Stimulated activated CD4-positive, alpha-beta T cell treated with anti-CD3 and anti-CD28 coated beads, Interleukin-4, amount 100 ng/mL, for 1 hour (primary cell): ENCODE results near the gene FAM221B.
A peak's percentile ranks its signal among the peaks of the same experiment; 100 is the strongest.

ENCODE experiments used
- DNase-seq: peaks from one replicate; pipeline ENCODE4 v3.0.0-alpha.2; 2020

The FAM221B gene

DNA sequence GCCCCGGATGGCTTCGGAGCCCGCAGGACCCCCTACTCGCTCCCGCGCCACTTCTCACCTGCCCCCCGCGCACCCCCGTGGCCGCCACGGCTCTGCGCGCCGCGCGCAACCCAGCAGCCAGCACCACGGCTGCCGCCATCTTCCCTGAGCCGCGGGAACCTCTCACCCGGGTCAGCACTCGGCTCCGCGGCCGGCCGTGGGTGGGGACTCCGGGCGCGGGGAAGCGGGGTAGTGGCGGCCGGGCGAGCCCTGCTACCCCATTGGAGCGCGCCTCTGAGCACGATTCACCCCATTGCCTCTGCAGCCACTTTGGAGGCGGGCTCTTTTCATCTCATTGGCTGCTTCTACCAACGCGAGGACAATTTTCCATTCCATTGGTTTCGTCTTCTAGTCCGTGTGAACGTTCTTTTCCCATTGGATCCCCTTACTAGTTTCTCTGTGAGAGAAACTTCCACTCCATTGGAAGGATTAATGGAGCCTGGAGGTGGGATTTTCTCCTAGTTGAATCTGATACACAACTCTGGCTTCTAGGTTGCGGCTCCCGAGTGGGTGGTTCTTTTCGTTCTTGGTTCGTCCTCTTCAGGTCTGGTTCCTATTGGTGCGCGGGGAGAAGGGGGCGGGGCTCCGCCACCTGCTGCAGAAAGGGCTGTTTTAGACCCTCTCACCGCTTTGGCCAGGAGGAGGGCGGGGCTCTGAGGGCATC is 13.5 kb downstream of the FAM221B start, which contains the start of gene HINT2:
Gene HINT2, minus strand, starts transcription at position 202 of the 703 bp plus-strand sequence. Its CDS starts 63 bp downstream, at position 139.
- DNase-seq = peak; percentile 98

DNA sequence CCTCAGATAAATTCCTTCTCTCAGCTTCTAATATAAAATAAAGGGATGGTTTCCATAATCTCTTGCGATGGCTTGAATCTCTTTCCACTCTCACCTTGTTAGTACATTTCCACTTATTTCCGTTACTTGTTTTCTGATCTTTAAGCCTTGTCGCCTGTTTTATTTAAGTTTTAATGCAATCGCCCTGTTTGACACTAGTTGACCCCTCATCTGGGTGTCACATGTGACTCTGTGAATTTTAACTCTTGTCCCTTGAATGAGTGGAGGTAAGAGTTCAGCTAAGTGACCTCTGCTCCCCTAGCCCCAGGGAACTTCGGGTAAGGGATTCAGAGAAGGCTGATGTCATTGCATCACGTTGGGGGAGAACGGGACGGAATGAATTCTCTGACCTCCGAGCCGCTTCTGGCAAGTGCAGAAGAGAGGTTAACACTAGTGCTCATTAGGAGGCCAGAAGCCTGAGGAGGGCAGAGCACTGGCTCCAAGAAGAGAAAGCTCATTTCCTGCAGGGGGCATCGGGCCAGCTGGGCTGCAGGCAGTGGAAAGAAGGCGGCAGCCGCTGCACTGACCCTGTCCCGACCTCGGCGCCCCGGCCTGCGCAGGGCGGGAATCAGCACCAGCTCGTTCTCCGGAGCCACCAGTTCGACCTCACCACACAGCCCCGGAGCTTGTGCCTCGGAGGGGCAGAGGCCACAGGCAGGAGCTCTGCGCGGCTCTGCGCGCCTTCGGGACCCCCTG is 14.3 kb downstream of the FAM221B start:
- no peak for DNase-seq

DNA sequence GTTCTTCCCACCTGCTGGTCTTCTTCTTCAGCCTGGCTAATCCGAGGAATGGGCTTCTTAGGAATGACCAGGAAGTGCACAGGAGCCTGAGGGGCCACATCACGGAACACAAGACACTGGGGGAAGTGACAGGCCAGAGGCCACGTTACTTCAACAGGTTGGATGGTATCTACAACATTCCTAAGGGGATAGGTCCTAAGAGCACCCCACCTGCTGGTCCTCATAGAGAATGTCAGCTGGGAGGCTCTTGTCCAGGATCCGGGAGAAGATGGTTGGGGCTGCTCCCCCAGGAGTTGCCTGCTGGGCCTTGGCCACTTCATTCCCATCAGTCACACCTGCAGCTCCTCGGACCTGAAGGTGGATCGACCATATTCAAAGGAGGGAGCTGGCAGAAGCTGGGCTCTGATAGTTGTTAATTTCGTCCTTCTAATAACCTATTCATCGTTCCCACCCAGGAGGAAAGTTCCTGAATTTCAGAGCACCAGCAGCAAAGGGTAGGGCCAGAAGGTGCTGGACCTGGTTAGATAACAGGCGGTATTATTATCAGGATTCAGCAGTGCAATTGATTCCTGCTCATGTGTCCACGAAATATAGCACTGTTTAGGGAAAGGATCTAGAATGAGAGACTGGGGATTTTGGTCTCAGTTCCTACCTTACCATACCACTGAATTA is 15.0 kb downstream of the FAM221B start:
- DNase-seq = no peak

DNA sequence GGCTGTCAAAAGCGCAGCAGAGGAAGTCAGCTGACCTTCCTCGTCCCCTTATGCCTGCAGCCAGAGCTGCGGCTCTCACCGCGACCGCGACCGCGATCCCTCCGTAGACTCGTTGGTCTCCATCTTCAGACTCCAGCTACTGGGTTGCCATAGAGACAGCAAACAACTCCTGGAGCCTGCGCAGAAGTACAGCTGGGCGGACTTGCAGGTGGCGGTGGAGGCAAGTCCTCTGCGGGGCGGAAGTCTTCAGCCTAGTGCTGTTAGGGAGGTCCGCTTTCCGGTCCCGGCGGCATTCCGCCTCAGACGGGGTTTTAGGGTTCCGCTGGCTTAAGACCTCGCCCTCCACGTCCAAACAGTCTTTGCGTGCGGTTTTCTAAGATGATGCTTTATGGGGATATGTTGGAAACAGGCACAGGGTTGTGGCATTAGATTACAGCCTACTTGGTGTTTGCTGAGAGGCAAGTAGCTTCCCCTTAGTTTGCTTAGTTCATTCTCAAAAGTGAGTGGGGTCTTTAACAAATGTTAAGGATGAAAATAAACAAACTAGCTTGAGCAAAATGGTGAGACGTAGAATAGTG is 16.4 kb downstream of the FAM221B start, which contains the start of gene SPAG8:
Gene SPAG8, minus strand, starts transcription at position 238 of the 578 bp plus-strand sequence. Its CDS starts 115 bp downstream, at position 123.
- DNase-seq = peak; percentile 89

DNA sequence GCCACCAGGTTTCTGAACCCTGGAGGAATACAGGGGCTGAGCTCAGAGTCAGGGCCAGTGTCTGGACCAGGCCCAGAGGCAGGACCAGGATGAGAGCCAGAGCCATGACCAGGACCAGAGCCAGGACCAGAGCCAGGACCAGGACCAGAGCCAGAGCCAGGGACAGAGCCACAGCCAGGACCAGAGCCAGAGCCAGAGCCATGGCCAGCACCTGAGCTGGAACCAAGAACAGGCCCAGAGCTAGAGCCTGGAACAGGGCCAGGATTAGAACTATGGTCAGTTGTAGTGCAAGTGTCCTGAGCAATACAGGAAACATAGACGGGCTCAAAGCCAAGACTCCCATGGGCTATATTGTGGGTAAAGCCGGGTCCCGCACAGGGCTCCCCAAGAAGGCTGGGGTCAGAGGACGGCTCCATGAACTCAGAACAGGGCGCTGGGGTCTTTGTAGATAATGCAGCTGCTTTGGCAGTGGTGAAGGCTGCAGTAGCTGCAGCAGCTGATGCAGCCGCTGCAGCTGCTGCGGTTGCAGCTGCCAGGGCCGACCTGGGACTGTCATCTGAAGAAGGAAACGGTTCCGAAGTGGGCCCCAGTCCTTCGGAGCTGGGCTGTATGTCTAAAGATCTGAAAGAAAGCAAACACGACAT is 17.0 kb downstream of the FAM221B start:
- DNase-seq = no peak

DNA sequence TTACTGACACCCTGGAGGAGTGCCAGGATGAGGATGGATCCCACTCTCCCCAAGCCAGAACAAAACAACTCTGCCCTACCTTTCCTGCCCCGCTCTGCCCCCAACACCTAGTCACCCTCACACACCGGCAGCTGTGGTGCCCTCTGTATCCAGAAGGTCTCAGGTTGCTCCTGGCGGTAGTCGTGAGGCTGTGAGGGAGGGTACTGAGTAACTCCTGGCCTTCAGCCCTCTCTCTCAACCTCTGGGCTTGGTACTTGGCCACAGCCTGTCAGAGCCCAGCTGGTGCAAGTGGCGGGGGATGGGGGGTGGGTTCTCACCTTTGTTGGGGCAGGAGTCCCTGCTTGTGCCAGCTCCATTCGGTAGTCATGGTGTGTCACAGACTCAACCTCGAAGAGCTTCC is 18.4 kb downstream of the FAM221B start:
- DNase-seq = no peak

DNA sequence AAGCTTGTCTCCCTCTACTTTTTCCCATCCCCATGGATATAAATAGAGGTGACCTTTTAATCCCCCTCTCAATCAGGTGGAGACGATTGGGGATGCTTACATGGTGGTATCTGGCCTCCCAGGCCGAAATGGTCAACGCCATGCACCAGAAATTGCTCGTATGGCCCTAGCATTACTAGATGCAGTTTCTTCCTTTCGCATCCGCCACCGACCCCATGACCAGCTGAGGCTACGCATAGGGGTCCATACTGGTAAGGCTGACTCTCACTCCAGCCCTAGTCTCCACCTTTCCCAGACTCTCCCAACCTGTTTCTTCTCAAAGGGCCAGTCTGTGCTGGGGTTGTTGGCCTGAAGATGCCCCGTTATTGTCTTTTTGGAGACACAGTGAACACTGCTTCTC is 20.1 kb downstream of the FAM221B start:
- DNase-seq = no peak

DNA sequence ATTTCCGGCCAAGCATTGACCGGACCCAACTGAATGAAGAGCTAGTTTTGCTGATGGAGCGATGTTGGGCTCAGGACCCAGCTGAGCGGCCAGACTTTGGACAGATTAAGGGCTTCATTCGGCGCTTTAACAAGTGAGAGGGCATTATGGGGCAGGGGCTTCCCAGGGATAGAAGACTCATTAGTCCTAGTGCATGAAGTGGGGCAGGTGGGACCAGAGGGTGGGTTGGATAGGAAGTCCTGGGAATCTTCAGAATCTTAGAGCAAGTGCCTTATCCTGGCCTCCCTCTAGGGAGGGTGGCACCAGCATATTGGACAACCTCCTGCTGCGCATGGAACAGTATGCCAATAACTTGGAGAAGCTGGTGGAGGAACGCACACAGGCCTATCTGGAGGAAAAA is 22.4 kb downstream of the FAM221B start:
- DNase-seq = no peak

DNA sequence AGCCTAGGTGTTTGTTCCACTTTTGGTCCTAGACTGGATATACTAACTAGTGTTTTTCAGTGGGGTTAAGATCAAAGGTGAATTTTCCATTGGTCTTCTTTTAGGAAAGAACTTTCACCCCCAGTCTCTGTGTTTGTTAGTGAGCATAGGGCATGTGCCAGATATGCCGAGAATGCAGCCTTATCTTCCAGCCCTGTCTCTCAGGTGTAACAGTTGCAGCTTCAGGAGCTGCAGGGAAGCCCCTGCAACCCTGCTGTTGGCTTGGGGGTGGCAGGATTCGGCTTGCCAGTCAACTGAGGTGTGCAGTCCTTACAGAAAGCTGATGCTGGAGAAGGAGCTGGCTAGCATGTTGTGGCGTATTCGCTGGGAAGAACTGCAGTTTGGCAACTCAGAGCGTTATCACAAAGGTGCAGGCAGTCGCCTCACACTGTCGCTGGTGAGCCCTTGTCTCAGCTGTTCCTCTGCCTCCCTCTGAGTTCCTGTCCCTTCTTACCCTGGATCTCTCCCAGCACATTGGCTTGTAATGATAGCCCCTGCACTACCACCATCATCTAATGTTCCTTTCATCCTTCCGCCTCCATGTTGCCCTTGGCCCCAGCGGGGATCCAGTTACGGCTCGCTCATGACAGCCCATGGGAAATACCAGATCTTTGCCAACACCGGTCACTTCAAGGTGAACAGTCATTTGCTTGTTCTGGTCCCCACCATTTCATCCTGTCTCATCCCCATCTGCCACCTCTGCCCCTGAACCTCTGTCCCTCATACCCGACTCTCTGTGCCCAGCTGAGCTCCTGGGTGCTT is 27.0 kb downstream of the FAM221B start:
- DNase-seq = no peak

DNA sequence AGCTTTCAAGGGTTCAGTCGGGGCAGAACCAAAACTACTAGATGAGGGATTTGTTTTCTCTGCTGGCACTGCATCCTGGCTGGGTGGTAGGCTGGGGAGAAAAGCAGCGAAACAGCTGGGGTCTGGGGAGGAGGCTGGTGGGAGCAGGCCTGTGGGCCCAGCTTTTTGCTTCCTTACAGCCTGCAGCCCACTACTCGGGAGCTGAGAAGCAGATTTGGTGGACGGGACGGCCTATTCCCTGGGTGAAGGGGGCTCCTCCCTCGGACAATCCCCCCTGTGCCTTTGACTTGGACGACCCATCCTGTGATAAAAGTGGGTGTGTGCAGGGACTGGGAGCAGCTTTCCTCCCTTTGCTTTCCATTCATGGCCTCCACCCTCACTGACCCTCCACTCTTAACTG is 28.0 kb downstream of the FAM221B start:
- DNase-seq = no peak

DNA sequence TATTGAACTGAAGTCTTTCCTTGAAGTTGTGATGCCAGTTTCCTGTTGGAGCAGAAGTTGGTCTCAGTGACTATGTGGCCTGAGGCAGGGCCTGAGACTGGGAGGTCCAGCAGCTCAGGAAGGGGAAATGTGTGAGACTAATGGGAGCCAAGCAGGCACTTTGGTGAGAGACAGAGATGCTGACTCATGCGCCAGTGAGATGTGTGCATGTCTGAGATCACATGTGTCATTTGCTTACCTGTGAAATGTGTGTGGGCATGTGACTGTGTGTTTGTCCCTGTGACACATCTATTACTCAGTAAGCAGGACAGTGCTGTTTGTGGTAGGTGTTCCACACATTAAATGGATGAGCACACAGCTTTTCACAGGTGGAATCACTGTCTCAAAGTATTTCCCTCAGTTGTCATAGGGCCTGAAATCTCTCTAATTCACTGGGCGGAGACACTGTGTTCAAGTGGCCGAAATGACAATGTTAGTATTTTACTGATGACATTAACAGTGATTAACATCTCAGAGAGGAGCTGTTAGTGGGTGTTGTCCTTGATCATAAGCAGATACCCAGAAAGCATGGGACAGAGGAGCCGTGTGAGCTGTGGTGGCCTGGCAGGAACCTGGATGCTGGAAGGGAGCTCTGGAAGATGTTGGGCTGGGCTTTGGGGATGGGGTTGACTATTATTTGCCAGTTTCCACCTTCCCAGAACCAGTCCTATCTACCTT is 29.7 kb downstream of the FAM221B start:
- DNase-seq = peak; percentile 44

DNA sequence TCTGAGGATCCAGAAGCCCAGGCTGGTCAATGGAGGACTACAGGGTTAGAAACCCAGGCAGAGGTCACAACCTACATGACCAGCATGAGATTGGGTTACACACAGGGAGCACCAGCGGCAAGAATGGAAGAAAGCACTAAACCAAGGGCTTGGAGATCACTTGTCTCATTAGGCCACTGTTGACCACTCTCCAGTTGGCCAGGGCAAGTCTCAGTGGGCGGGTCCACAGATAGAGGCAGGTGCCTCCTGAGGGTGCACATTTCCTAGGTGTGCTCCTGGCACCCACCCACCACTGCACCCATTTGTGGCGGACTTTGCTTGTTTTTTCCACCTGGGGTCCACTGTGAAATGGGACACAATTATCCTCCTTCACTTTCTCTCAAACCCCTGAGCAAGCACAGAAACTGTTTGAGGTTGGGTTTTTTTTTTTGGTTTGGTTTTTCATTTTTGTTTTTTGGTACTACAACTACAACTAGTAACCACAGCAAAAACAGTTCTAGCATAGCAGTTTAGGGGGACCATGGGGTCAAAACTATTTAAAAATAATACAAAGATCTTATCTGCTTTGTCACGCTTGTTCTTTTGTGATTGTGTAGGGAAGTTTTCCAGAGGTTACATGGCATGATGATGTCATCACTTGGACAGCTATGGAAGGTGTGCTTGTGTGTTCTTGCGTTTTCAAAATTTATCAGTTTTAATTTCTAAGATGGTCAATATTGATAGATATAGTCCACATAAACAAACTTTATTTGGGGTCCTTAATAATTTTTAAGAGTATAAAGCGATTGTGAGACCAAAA is 31.0 kb downstream of the FAM221B start:
- no peak for DNase-seq

DNA sequence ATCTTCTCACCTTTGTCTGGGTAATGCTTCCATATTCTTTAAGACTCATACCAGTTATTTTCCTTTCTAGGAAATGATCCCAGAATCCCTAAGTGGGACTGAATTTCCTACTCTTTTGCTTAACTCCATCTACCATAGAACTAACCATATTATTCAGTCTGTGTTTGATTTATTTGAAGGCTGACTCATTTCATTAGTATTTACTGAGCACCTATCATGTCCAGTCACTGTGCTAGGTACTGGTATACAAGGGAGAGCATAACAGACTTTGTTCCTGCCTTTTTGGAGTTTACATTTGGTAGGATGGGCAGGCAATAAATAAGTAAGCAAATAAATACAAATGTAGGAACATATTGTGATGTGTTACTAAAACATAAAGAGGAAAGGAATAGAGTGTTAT is 32.8 kb downstream of the FAM221B start:
- no peak for DNase-seq

DNA sequence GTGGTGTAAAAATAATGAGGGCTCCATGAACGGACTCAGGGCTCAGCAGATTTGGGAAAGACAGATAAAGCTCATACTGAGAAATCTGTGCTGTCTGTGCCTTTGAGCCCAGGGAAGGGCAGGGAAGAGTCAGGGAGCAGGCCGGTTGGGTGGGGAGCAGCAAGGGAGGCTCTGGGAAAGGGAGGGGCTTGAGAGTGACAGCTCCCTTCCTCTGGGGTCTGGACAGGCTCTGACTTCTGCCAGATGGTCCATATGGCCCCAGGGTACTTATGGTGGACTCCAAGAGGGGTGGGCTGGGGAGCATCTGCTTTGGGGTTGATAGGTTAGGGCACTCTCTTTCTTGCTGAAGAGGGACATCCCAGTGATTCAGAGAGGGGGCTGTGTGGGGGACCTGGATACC is 35.1 kb downstream of the FAM221B start:
- no peak for DNase-seq

DNA sequence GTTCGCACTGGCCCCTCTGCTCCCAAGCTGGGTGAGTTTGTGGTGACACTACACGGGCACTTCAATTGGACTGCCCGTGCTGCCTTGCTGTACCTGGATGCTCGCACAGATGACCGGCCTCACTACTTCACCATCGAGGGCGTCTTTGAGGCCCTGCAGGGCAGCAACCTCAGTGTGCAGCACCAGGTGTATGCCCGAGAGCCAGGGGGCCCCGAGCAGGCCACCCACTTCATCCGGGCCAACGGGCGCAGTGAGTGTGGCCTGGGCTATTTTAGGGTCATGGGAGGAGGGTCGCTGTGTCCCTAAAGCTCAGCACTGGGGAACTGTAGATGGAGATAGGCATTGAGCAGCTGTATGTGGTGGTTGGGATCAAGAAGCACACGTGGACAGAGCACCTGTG is 35.7 kb downstream of the FAM221B start:
- DNase-seq = no peak

DNA sequence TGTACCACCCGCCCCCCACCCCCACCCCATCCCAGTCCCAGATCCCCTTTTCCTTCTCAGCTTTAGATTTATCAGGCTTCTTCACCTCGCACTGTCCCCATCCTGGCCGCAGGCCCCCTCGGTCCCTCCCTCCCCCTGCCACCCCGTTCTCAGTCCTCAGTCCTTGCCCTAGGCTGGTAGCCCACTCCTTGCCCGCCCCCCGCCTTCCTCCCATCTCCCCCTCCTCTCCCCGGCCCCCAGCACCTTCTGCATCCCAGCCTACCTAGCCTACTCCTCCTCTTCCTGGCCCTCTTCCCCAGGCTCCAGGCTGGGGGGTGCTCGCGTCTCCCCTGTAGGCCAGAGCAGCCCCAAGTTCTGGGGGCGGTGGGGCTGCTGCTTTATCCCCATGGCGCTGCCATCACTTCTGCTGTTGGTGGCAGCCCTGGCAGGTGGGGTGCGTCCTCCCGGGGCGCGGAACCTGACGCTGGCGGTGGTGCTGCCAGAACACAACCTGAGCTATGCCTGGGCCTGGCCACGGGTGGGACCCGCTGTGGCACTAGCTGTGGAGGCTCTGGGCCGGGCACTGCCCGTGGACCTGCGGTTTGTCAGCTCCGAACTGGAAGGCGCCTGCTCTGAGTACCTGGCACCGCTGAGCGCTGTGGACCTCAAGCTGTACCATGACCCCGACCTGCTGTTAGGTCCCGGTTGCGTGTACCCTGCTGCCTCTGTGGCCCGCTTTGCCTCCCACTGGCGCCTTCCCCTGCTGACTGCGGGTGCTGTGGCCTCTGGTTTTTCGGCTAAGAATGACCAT is 36.3 kb downstream of the FAM221B start:
- DNase-seq = no peak

DNA sequence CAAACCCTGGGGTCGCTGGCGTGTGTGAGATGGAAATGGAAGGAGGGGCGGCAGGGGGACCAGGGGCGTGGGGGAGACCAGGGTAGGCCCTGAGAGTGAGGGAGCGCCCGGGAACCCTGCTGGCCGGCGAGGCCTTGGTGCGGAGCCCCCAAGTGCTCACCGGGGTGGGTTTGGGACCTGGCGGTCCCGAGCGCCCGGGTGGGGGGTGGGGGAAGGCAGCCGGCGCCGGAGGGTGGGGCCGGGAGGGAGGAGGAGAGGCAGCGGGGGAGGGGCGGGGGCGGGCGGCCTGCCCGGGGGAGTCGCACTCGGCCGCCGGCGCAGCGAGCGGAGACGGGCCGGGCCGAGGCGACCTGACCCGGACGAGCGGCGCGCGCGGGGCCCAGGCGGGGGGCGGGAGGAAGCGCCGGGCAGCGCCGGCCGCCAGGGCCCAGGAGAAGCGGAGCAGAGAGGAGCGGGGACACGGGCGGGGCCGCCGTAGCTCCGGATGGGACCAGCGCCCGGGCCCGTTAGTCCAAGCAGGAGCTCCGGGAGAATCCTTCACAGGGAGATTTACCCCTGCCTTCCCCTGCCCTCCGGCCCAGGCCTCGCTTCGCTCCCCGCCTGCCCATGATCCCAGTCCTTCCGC is 37.1 kb downstream of the FAM221B start, which contains the start of gene NPR2:
Gene NPR2, plus strand, starts transcription at position 295 of the 625 bp plus-strand sequence. CDS start 818 bp downstream, outside the sequence.
- no peak for DNase-seq

DNA sequence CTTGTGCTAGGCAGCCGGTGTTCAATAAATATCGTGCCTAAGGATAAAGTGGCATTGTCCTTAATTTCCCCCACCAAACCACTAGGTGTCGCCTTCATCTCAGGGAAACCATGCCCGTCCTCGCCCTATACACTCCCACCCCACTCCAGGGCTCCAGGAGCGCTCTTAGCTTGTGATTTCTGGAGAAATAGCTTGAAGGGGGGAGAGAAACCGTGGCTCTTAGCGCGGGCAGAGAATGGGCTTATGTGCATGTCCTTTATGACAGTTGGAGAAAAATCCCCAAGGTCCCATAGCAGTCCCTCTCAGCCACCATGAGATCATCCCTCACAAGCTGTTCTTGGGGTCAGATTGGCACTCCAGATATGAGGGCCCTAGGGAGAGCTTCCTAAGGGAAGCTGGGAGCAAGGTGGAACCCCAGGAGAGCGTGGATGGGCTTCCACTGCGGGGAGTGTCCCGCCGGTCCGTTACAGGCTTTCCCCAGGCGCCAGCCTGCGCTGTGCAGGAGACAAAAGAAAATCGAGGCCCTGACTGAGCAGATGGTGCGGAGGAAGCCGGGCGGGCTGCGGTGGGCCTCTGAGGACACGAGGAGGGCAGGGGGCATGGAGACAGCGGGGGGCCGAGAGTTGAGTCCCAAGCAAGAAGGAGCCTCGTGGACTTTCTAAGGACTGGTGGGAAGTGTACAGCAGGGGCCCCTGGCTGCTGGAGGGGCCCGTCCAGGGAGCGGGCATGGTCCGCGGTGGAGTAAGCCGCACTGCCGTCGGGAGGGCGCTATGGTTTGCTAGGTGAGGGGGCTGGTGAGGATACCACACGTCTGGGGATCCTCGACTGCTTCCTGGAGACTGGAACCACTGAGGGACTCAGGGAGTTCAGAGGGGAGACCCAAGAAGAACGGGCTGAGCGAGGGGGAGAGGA is 37.9 kb downstream of the FAM221B start:
- peak; percentile 47 for DNase-seq
